Panc1 (cell line): Measurements from ENCODE around the gene PET100. TPM values are rescaled to one million over a fixed set of nuclear protein-coding genes. Genes with fewer than 3 reads are reported as not detected.

Experiments used
- ATAC-seq: fragments of 200-7000 bp; cut with Tn5 transposase; 2 replicates; pipeline ENCODE4 v1.9.1; 2020; ENCODE audit warnings: mild to moderate bottlenecking, moderate library complexity
- BruUV-seq: library from RNA; stranded (reverse); fragments of 400-500 nt; replicated peaks from 2 replicates; lab custom pipeline; 2021; lab: Mats Ljungman, UMichigan
- CTCF ChIA-PET: fragments of 300-600 bp; sonication (Branson Sonifier 250); formaldehyde crosslinking; loops from one replicate; lab custom pipeline; 2022; ENCODE audit warnings: antibody characterized with exemption; lab: Charles Lee
- POLR2A ChIA-PET: fragments of 300-600 bp; sonication (Branson Sonifier 250); formaldehyde crosslinking; loops from one replicate; lab custom pipeline; 2022; ENCODE audit warnings: antibody characterized with exemption; lab: Charles Lee
- DNase-seq: peaks from one replicate; pipeline ENCODE4 v3.0.0-alpha.2; 2010; ENCODE audit warnings: low read depth, low spot score
- H3K27ac ChIP-seq: 2 replicates; pipeline ENCODE4 v1.5.1; 2011; ENCODE audit warnings: mild to moderate bottlenecking, low read length, inconsistent platforms
- H3K27me3 ChIP-seq: fragments of 200-500 bp; sonication (Bioruptor generic); 2 replicates; pipeline ENCODE4 v1.6.0; 2014; ENCODE audit warnings: low read length, inconsistent platforms; ENCODE audit not compliant: control insufficient read depth, insufficient read depth
- H3K36me3 ChIP-seq: fragments of 200-500 bp; sonication (Bioruptor generic); 2 replicates; pipeline ENCODE4 v1.5.1; 2014; ENCODE audit warnings: inconsistent platforms, mild to moderate bottlenecking, low read length, moderate library complexity; ENCODE audit not compliant: control insufficient read depth, insufficient read depth
- H3K4me1 ChIP-seq: 2 replicates; pipeline ENCODE4 v1.5.1; 2011; ENCODE audit warnings: inconsistent platforms, mild to moderate bottlenecking, low read length, moderate library complexity; ENCODE audit not compliant: control insufficient read depth, insufficient read depth
- H3K4me3 ChIP-seq, 2 experiments: 2 replicates each; pipeline ENCODE4 v1.5.1; 2011 to 2012; ENCODE audit warnings: low read depth in 2 of 2, low read length in 2 of 2, mild to moderate bottlenecking in 2 of 2, inconsistent platforms in 1 of 2, moderate library complexity in 1 of 2
- H3K9me3 ChIP-seq: fragments of 200-500 bp; sonication (Bioruptor generic); 2 replicates; pipeline ENCODE4 v1.5.1; 2014; ENCODE audit warnings: low read depth, mild to moderate bottlenecking, inconsistent platforms, low read length, moderate library complexity; ENCODE audit not compliant: control insufficient read depth, insufficient read depth
- CTCF ChIP-seq: fragments of 450-650 bp; IDR thresholded peaks from 2 replicates; pipeline ENCODE4 v1.5.1; 2017; ENCODE audit warnings: mild to moderate bottlenecking
- POLR2AphosphoS5 ChIP-seq: IDR thresholded peaks from 2 replicates; pipeline ENCODE4 v1.6.1; 2012; ENCODE audit warnings: mild to moderate bottlenecking, low read depth, low read length, moderate library complexity
- REST ChIP-seq, 2 experiments: IDR thresholded peaks; 2 replicates each; pipeline ENCODE4 v1.6.1; 2011 to 2012; ENCODE audit warnings: low read depth in 2 of 2, control low read depth in 1 of 2, low read length in 1 of 2, mild to moderate bottlenecking in 1 of 2, moderate library complexity in 1 of 2; ENCODE audit not compliant: insufficient read depth in 1 of 2
- SIN3A ChIP-seq: IDR thresholded peaks from 2 replicates; pipeline ENCODE4 v1.6.1; 2012; ENCODE audit warnings: low read depth, mild to moderate bottlenecking, low read length, moderate library complexity, borderline replicate concordance; ENCODE audit not compliant: insufficient read depth
- TCF7L2 ChIP-seq: IDR thresholded peaks from 2 replicates; pipeline ENCODE4 v1.6.1; 2011; ENCODE audit warnings: mild to moderate bottlenecking, low read depth, low read length, inconsistent platforms
- in situ Hi-C: cut with HindIII; loops from 2 replicates; pipeline ENCODE4 v1.10.0; 2016; ENCODE audit warnings: low sequenced_read_pairs, low pct_unique_long_range_greater_than_20kb
- intact Hi-C: fragments of 100-400 bp; cut with micrococcal nuclease; formaldehyde crosslinking; loops from one replicate; pipeline ENCODE4 v1.10.0; 2022; ENCODE audit not compliant: unreplicated experiment
- total RNA-seq: library from RNA; stranded (reverse); gene quantifications from one replicate; pipeline ENCODE4 v1.2.1, GENCODE V29; 2021; ENCODE audit not compliant: unreplicated experiment

Gene PET100
- total RNA-seq, 1 experiment from 2014 or later = 109 TPM

GRCh38 chr19:7631577-7631976 lies 2.0 kb downstream of the PET100 start:
- BruUV-seq = no TSS peak
- ATAC-seq (no peak), DNase-seq (no peak)
- TF ChIP-seq POLR2AphosphoS5 (no peak), SIN3A (no peak), CTCF (no peak), REST (IDR thresholded peaks at IDR 0.05; ENCODE audit: insufficient read depth in 1 of 2, low read depth in 2 of 2, low read length in 1 of 2) (no peak), TCF7L2 (no peak)
- Histone ChIP-seq H3K4me1 (peaks cover 9% of the 10 kb centered on the region), H3K4me3 (no peak overlapping the region), H3K36me3 (peaks cover 11% of the 10 kb centered on the region; the same call in 1 of the 2 replicates), H3K9me3 (no peaks in the 10 kb centered on the region), H3K27ac (no peak overlapping the region), H3K27me3 (no peaks in the 10 kb centered on the region)
- in situ Hi-C loops (no loop called here), intact Hi-C loops (no loop called here)
- POLR2A ChIA-PET = no interaction called here
- CTCF ChIA-PET = no interaction called here

- ChIA-PET POLR2A (no interaction called here), CTCF (interaction anchor here (0.7 kb wide), 1 partner anchor 48 kb away, joined by 5 read pairs; the partner anchor contains the start of gene TRAPPC5)
- Histone ChIP-seq H3K4me3 (no peak overlapping the region), H3K36me3 (peaks cover 11% of the 10 kb centered on the region; the same call in 1 of the 2 replicates), H3K27me3 (no peaks in the 10 kb centered on the region), H3K9me3 (no peaks in the 10 kb centered on the region), H3K4me1 (peaks cover 9% of the 10 kb centered on the region), H3K27ac (no peak overlapping the region)
- no peak for DNase-seq
- intact Hi-C loops = no loop called here
- ATAC-seq = no peak
- no TSS peak for BruUV-seq
- TF ChIP-seq SIN3A = no peak
- no peak for TF ChIP-seq POLR2AphosphoS5
- no peak for TF ChIP-seq CTCF
- no peak for TF ChIP-seq REST (IDR thresholded peaks at IDR 0.05; ENCODE audit: insufficient read depth in 1 of 2, low read depth in 2 of 2, low read length in 1 of 2)
- in situ Hi-C loops = no loop called here
These were observed 3.0 kb downstream of the PET100 start for GRCh38 chr19:7632340-7633203.
